Left colon (tissue), 2 donors: ENCODE measurements around the gene RSAD1. TPM values are rescaled to one million over a fixed set of nuclear protein-coding genes. Genes with fewer than 3 reads are reported as not detected.

Experiments used
- ATAC-seq: fragments of 200-7000 bp; cut with Tn5 transposase; one replicate; pipeline ENCODE4 v1.9.1; 2020; ENCODE audit warnings: mild to moderate bottlenecking, moderate library complexity
- DNase-seq, 2 donors: peaks; one replicate each; pipeline ENCODE4 v3.0.0-alpha.2; 2020
- intact Hi-C, 2 donors: fragments of 100-400 bp; cut with DNase I in 1 of 2; cut with micrococcal nuclease in 1 of 2; formaldehyde crosslinking; loops; one replicate each; pipeline versions ENCODE4 v1.11.2 to v1.14.0; 2022; cut with DNase I, micrococcal nuclease
- total RNA-seq, 2 donors: library from RNA; stranded (reverse); fragmentation: NEBNext Ultra II Directional; extraction: Animal tissue kit (Norgen Biotek cat#: 25700); gene quantifications; one replicate each; pipeline ENCODE4 v1.2.1, GENCODE V29; 2021
- donor health status: DM: no; HTN: no; CAD: no.
- donor health status: DM: yes; HTN: yes; CAD: no.

RSAD1 gene
- total RNA-seq, 2 donors from 2014 or later: 29.1 to 33.9 TPM

DNA sequence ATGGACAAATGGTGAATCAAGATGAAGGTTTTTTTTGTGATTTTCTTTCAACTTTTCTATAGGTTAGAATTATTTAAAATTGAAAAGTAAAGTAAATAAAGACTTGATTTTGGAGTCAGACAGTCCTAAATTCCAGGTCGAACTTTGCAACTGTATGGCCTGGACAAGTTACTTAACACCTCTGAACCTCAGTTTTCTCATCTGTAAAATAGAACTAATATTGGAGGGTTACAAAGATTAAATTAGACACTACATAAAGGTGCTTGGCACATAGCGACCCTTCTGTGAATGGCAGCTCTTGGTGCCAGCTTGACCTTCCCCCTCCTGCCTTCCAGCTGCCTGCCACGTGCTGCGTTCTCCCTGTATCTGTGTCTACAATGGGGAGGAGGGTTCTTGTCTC lies 3.0 kb downstream of the RSAD1 start:
- DNase-seq (no peak), ATAC-seq (no peak)
- intact Hi-C loops: loop anchor here in 1 of 2 donors (10.0 kb wide), 1 partner anchor 153 kb away; the partner anchor contains the start of gene ABCC3

DNA sequence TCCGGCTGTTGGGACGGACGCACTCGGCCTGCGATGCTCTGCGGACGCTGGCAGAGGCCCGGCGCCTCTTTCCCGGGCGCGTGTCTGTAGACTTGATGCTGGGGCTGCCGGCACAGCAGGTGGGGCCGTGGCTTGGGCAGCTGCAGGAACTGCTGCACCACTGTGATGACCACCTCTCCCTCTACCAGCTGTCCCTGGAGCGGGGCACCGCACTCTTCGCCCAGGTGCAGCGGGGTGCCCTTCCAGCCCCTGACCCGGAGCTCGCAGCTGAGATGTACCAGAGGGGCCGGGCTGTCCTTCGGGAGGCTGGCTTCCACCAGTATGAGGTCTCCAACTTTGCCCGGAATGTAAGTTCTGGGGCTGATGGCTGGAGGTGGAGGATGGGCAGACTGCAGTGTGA lies 3.5 kb downstream of the RSAD1 start:
- intact Hi-C loops: loop anchor here in 1 of 2 donors (10.0 kb wide), 1 partner anchor 153 kb away; the partner anchor contains the start of gene ABCC3
- ATAC-seq: no peak
- DNase-seq: peak in 1 of 2 donors; percentile 32

DNA sequence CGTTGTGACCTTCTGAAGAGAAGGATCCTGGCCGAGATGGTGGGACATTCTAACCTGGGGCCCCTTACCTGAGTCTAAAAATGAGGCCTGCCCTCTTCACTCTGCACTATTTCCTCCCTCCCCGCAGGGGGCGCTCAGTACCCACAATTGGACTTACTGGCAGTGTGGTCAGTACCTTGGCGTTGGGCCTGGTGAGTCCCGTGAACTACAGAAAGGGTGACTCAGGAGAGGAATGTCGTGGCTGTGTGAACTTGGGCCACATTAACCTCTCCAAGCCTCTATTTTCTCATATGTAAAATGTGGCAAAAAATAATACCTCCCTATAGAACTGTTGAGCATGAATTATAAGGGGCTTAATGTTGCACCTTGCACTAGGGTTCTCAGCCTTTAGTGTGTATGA lies 3.9 kb downstream of the RSAD1 start:
- intact Hi-C loops: loop anchor here in 1 of 2 donors (10.0 kb wide), 1 partner anchor 152 kb away; the partner anchor contains the start of gene ABCC3
- peak; percentile 49 for ATAC-seq

DNA sequence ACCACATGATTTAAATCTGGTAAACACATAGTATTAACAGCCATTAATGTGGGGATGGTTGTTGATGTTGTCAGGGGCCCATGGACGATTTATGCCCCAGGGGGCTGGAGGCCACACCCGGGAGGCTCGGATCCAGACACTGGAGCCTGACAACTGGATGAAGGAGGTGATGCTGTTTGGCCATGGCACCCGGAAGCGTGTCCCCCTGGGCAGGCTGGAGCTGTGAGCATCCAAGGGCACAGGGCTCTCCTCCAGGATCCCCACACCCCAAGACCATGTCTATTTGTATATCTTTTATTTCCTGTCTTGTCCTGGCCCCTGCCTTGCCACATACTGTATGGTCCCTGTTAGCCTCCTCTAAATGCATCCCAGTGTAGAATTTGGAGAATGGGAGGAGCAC lies 4.6 kb downstream of the RSAD1 start:
- peak in 1 of 2 donors; percentile 20 for DNase-seq
- no peak for ATAC-seq
- intact Hi-C loops: loop anchor here in 1 of 2 donors (10.0 kb wide), 1 partner anchor 152 kb away; the partner anchor contains the start of gene ABCC3

More for the DNA sequence above, 3.9 kb downstream of the RSAD1 start:
- peak; percentile 91 to 95 for DNase-seq

DNA sequence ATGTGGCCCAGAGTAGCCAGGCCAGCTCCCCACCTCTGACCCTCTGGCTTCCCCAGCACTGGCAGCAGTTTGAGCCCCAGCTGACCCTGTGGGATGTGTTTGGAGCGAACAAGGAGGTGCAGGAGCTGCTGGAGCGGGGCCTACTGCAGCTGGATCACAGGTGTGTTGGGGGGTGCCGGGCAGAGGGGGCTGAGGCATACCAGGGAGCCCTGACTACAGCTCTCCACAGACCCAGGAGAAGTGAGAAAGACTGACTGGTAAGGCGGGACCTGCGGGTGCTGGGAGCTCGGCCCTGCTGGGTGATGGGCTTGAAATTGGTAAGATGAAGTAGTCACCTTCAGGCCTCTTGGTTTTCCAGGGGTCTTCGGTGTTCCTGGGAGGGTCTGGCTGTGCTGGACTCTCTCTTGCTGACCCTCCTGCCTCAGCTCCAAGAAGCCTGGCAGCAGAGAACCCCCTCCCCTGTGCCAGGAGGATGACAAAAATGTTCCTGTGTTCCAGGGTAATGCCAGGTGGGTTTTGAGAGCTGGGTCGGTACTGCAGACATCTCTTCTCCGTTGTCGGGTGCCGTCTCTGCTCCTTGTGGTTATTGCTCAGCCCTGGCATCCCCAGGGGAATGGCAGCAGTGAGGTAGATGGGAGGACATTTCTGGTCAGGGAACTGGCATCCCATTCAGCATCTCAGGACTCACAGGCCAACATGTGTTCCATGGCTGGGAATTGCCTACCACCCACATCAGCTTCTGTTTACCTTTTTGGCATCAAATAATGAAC lies 5.9 kb downstream of the RSAD1 start:
- ATAC-seq: no peak
- intact Hi-C loops: loop anchor here in 1 of 2 donors (10.0 kb wide), 1 partner anchor 150 kb away; the partner anchor contains the start of gene ABCC3
- DNase-seq: peak in 1 of 2 donors; percentile 23

DNA sequence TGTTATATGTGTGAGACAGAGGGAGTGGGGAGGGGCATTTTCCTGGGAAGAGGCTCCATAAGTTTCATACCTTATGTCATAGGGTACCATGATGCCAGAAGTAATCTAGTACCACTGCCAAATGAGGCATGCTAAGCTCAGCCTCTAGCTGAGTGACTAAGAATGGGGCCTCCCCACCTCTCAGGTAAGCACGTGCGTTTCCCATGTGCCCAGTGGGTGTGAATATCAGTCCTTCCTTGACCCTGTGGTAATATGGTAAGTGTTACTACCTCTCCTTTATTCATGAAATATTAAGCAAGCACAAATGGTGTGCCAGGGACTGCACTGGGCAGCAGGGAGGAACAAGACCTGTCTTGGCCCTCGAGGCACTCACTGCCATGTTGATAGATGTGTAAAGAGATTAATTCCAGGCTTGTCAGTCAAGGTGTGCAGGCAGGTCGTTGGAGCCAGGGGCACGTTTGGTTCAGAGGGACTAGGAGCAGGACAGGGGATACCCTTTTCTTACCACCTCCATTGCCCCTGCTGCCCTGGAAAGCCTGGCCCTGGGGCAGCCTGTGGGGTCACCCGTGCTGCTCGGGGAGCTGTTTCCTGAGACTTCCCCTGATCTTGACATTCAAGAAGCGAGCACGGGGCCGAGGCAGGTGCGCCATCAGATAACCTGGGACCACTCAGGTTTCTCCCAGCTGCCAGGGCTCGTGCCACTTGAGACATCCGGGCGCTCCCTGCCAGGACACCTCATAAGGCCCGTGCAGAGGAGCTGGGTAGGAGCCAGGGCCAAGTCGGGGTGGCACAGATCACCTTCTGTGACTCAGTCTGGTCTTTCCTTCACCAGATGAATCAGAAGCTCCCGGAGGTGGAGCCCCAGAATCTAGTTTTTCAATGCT lies 8.8 kb downstream of the RSAD1 start:
- ATAC-seq (no peak), DNase-seq (peak in 1 of 2 donors; percentile 15)
- intact Hi-C loops: loop anchor here in 1 of 2 donors (10.0 kb wide), 1 partner anchor 147 kb away; the partner anchor contains the start of gene ABCC3

DNA sequence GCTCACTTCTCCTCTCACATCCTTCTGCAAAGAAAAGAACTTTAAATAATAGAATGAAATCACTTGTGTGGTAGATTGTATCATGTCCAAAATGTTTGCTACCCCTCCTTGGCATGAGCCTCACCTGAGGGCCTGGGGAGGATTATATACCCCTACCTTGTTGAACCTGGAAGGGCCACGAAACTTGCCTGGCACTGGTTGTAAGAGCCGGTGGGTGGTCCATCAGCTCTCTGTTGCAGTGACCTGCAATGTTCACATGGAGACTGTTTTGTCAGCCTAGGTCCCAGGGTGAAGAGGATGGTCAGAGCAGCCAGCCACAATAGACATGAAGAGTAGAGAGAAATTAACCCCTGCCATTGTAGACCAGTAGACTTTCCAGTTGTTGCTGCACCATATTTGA lies 10.2 kb downstream of the RSAD1 start:
- intact Hi-C loops: loop anchor here in 1 of 2 donors (10.0 kb wide), 1 partner anchor 146 kb away; the partner anchor contains the start of gene ABCC3
- ATAC-seq (no peak), DNase-seq (peak in 1 of 2 donors; percentile 7)

DNA sequence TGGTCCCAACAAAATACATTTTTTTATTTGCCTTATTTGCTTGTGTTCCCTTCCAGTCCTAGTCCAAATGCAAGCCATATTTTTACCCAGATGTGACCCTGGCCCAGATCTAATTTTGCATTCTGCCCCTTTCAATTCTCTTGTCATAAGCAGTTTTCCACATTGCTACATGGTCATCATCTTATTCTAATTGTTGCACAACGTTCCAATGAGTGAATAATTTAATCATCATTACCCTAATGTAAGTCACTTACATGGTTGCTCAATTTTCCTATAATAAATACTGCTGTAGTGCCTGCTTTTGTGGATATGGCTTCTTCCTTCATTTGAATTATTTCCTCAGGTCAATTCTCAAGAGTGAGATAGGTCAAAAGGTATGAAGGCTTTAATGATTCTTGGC lies 12.8 kb downstream of the RSAD1 start:
- ATAC-seq (no peak), DNase-seq (no peak)
- intact Hi-C loops: no loop called here

DNA sequence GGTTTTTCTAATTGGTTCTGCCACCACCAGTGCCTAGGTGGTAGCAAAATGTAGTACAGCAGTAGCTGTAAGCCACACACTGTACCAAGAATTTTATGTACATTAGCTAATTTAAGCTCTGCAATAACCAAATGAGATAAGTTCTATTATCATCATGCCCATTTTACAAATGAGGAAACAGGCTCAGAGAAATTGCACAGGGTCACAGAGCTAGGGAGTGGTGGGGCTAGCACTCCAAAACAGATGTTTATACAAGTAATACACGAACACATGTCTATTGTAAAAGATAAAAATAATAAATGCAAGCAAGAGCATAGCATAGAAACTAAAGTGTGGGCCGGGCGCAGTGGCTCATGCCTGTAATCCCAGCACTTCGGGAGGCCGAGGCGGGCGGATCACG lies 13.6 kb downstream of the RSAD1 start:
- intact Hi-C loops: no loop called here
- DNase-seq: no peak
- ATAC-seq: no peak

DNA sequence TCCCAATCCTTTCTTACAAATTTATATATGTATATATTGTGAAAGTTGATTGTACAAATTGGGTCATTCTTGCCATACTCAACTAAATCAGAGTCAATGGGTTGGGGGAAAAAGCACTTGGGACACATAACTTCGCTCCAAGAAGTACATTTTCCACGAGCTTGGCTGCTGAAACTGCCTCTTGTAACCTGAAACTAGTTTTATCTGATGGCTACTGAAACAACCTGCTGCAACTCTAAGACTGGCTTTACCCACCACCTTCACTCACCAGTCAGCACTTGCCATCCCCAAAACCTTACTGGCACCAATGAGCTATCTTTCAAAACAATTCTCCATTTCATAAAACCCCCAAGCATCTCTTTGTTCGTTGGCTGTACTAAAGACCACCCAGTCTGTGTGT lies 15.1 kb downstream of the RSAD1 start:
- ATAC-seq (no peak), DNase-seq (no peak)
- intact Hi-C loops: no loop called here

DNA sequence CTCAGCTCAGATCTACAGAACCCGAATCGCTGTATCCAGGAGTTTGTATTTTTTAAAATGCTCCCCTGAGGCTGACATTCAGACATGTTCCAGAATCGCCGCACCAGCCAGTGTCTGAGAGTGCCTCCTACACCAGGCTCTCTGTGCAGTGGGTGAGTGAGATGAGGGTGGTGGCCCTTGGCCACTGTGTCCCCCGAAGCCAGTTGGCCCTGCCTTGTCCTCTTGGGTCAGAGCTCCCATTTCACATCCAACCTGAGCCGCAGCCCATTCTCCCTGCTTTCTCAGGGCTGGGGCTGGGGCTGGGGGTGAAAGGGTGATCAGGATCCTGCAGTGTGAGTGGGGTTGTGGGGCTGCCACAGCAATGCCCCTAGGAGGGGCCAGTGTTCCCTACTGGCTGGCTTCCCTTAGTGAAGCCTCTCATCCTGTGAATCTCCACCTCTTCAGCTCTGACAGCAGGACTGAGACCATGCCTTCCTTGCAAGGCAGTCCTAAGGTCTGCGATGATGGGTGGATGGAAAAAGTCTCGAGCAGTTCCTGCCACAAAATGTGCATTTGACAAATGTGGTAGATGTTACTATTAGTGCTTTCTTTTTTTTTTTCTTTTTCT lies 16.7 kb downstream of the RSAD1 start:
- intact Hi-C loops: no loop called here
- ATAC-seq: no peak
- peak in 1 of 2 donors; percentile 14 for DNase-seq

DNA sequence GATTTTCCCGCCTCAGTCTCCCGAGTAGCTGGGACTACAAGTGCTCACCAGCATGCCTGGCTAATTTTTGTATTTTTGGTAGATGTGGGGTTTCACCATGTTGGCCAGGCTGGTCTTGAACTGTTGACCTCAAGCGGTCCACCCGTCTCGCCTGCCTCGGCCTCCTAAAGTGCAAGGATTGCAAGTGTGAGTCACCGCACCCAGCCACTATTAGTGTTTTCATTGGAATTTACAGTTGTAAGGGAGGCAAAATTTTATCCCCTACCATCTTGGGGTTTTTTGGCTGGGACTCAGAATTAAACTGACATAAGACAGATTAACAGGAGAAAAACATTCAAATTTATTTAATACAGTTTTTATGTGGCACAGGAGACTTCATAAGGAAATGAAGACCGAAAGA lies 17.3 kb downstream of the RSAD1 start:
- ATAC-seq: no peak
- DNase-seq: peak in 1 of 2 donors; percentile 10
- intact Hi-C loops: no loop called here

DNA sequence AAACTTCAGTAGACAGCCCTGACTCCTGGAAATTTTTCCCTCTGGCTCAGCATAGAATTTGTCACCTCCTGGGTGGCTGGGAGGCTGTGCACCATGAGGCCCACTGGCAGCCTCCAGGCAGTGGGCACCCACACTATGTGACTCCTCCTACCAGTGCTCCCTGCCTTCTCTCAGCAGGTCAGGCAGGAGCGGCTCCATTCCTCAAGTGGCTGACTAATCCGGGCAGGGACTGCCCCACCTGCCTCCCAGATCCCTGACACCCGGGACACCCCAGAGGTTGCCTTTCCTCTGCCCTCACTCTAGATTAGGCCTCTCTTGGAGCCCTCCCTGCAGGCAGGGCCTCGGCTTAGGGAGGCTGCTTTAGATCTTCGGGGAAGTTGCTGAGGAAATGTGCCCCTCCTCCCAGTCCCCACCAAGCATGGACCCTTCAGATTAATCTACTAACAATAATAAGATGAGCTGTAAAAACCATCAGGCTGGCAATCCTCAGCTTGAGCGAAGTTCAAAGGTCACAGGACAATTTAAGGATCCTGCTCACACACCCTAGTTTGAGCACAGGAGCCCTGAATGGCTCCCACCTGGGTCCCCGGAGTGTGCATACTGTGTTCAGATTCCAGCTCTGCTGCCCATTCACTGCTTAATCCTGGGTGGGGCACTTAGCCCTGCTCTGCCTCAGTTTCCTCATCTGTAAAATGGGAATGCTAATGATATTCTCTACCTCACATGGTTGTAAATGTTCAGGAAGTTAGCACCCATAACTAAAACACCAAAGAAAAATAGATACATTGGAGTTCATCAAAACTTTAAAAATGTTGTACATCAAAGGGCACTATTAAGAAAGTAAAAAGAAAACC lies 19.6 kb downstream of the RSAD1 start:
- ATAC-seq: peak; percentile 89
- no peak for DNase-seq

DNA sequence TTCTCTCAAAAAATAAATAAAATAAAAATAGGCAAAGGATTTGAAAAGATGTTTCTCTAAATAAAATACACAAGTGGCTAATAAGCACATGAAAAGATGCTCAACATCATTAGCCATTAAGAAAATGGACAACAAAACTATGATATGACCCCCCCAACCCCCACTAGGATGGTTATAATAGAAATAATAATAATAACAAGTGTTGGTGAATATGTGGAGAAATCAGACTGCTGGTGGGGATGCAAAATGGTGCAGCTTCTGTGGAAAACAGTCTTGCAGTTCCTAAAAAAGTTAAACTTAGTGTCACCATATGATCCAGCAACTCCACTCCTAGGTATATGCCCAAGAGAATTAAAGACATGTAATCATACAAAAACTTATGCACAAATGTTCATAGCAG lies 20.6 kb downstream of the RSAD1 start:
- intact Hi-C loops: no loop called here
- ATAC-seq (no peak), DNase-seq (no peak)

More for the DNA sequence above, 19.6 kb downstream of the RSAD1 start:
- intact Hi-C loops: no loop called here

DNA sequence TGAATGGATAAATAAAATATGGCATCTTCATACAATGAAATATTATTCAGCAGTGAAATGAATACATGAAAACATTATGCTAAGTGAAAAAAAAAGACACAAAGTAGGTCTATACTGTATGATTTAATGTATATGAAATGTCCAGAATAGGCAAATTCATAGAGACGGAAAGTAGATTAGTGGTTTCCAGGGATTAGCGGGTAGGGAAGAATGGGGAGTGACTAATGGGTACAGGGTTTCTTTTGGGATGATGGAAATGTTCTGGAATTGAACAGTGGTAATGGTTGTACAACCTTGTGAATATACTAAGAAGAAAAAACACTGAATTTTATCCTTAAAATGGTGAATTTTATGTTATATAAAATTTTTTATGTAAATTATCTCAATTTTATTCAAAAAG lies 21.1 kb downstream of the RSAD1 start:
- no peak for ATAC-seq
- DNase-seq: no peak
- intact Hi-C loops: no loop called here

DNA sequence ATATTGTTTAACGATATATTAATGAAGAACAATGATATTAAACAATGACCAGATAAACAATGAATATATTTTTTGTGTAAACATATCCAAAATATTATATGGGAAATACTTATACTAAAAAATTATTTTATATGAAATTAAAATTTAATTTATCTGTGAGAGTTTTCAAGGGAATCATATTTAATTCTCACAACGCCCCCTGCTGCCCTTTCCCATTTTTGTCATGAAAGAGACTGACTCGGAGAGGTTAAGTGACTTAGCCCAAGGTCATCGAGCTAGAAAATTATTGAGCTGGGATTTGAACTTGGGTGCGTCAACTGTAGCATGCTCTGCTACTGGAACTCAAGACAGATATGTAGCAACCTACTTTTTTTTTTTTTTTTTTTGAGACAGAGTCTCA lies 22.4 kb downstream of the RSAD1 start:
- intact Hi-C loops: no loop called here
- DNase-seq: peak in 1 of 2 donors; percentile 66
- no peak for ATAC-seq

DNA sequence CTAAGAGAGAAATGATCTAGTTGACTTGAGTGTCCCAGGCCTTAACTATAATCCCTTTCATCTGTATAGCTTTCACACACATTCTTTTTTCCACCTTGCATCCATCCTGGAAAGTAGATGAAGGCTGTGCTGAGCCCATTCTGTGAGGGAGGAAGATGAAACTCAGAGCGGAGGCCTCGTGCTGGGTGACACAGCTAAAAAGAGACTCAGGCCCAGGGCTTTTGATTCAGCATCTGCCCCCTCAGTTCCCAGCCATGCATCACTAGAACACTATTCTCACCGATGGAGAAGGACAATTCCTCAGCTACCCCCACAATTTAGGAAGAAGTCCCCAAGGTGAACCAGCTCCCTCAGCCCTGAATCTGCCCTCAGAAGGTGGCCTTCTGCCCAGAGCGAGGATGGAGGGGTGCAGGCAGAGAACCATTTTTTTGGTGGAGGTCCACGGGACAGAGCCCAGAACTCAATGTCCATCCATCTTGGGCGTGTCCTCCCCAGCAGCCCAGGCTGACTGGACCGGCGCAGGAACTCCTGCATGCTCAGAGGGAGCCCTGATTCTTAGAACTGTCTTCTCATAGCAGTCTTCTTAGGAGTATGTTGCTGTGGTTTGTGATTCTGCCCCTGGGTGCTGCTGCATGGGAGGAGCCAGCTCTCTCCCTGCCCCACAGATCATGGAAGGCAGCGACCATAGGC lies 23.8 kb downstream of the RSAD1 start:
- no peak for ATAC-seq
- intact Hi-C loops: no loop called here
- no peak for DNase-seq
